Type B pancreatic cell (in vitro differentiated cells): ENCODE data around the gene PARD3. TPM values are rescaled to one million over a fixed set of nuclear protein-coding genes. Genes with fewer than 3 reads are reported as not detected.

Experiments used
- DNase-seq: peaks from one replicate; pipeline ENCODE4 v3.0.0; 2021; ENCODE audit warnings: mixed read lengths; ENCODE audit not compliant: unreplicated experiment; ENCODE audit errors: extremely low spot score
- H3K27ac Mint-ChIP-seq: 2 replicates; pipeline ENCODE4 v1.8.0; 2021; ENCODE audit warnings: mild to moderate bottlenecking, mixed read lengths
- H3K27me3 Mint-ChIP-seq: 2 replicates; pipeline ENCODE4 v1.8.0; 2021; ENCODE audit warnings: mixed read lengths
- H3K36me3 Mint-ChIP-seq: 2 replicates; pipeline ENCODE4 v1.8.0; 2021; ENCODE audit warnings: mixed read lengths
- H3K4me1 Mint-ChIP-seq: one replicate; pipeline ENCODE4 v1.8.0; 2021; ENCODE audit warnings: mixed read lengths; ENCODE audit not compliant: unreplicated experiment
- H3K4me3 Mint-ChIP-seq: 2 replicates; pipeline ENCODE4 v1.8.0; 2021; ENCODE audit warnings: mild to moderate bottlenecking, mixed read lengths
- H3K9me3 Mint-ChIP-seq: 2 replicates; pipeline ENCODE4 v1.8.0; 2021; ENCODE audit warnings: mixed read lengths
- total RNA-seq: library from RNA; stranded (reverse); gene quantifications from 2 replicates; pipeline ENCODE4 v1.2.1, GENCODE V29; 2021; ENCODE audit warnings: low replicate concordance
- TF ChIP-seq, protein P1 (sequence below): fragments of 200-600 bp; sonication (generic); conservative IDR thresholded peaks from 2 replicates; pipeline ENCODE4 v1.5.0; 2021; ENCODE audit warnings: antibody characterized with exemption, mild to moderate bottlenecking

Gene PARD3
- total RNA-seq, 1 donor from 2014 or later = 52.3 TPM

DNA sequence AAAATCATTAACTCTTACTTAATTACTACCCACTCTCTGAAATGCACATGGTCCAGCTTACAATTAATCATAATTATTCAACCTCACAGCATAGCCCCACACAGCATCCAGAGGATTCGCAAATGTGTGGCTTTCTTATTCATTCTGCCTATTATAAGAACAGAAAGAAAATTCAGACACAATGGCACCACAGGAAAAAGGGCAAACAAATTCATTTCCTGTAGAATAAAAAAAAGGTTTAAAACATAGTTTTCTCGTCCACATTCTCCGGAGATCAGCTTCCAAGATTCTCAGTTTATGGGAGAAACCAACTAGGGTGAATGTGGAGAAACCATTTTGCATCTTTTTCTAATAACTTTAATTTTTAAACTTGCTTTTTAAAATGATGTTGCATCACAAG is 201.6 kb downstream of the PARD3 start:
- Mint-ChIP-seq H3K9me3 (no peaks in the 10 kb centered on the region), H3K27ac (no peak overlapping the region), H3K27me3 (no peaks in the 10 kb centered on the region), H3K4me3 (no peak overlapping the region), H3K4me1 (peaks cover 11% of the 10 kb centered on the region), H3K36me3 (peaks cover 5% of the 10 kb centered on the region)
- no peak for DNase-seq
- TF ChIP-seq, protein P1, sequence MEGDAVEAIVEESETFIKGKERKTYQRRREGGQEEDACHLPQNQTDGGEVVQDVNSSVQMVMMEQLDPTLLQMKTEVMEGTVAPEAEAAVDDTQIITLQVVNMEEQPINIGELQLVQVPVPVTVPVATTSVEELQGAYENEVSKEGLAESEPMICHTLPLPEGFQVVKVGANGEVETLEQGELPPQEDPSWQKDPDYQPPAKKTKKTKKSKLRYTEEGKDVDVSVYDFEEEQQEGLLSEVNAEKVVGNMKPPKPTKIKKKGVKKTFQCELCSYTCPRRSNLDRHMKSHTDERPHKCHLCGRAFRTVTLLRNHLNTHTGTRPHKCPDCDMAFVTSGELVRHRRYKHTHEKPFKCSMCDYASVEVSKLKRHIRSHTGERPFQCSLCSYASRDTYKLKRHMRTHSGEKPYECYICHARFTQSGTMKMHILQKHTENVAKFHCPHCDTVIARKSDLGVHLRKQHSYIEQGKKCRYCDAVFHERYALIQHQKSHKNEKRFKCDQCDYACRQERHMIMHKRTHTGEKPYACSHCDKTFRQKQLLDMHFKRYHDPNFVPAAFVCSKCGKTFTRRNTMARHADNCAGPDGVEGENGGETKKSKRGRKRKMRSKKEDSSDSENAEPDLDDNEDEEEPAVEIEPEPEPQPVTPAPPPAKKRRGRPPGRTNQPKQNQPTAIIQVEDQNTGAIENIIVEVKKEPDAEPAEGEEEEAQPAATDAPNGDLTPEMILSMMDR = no peak

DNA sequence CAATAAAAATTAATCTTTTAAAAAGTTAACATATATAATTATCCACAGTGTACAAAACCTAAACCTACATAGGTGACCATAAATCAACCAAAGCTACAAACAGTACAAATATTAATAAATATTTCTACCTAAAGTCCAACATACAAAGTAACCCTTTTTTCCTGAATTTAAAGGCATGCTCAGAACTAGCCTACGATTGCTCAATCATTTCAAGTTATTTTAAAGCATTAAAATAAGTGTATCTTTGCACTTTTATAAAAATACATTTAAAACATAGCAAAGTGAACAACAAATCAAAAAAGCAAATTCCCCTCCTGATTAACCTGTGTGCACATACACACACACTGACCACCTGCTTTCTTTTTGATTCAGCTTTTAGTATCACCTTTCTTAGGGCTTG is 202.2 kb downstream of the PARD3 start:
- H3K27ac Mint-ChIP-seq = no peak overlapping the region
- peaks cover 5% of the 10 kb centered on the region for H3K36me3 Mint-ChIP-seq
- no peaks in the 10 kb centered on the region for H3K27me3 Mint-ChIP-seq
- H3K9me3 Mint-ChIP-seq = no peaks in the 10 kb centered on the region
- no peak overlapping the region for H3K4me3 Mint-ChIP-seq
- DNase-seq = no peak
- TF ChIP-seq, protein P1 = no peak
- H3K4me1 Mint-ChIP-seq = peaks cover 14% of the 10 kb centered on the region

DNA sequence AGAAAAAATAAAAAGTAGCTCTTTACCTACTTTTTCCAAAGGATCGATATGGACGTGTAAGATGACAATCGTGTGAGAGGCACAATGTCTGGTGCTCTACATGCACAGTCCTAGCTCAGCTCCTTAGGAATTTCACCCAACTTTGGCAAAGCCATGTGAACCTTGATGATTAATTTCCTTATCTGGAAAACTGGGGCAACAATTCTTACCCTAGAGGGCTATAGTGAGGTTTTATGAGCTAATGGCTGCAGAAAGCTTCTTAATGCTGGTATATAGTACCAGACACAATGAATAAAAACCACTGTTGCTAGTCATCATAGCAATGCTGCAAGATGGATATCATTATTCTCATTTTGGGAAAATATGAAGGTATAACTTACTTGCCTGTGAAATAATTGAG is 202.7 kb downstream of the PARD3 start:
- Mint-ChIP-seq H3K9me3 (no peaks in the 10 kb centered on the region), H3K4me3 (no peak overlapping the region), H3K27me3 (no peaks in the 10 kb centered on the region), H3K4me1 (peaks cover 16% of the 10 kb centered on the region), H3K27ac (no peak overlapping the region), H3K36me3 (peaks cover 5% of the 10 kb centered on the region)
- DNase-seq = no peak
- TF ChIP-seq, protein P1 = no peak

DNA sequence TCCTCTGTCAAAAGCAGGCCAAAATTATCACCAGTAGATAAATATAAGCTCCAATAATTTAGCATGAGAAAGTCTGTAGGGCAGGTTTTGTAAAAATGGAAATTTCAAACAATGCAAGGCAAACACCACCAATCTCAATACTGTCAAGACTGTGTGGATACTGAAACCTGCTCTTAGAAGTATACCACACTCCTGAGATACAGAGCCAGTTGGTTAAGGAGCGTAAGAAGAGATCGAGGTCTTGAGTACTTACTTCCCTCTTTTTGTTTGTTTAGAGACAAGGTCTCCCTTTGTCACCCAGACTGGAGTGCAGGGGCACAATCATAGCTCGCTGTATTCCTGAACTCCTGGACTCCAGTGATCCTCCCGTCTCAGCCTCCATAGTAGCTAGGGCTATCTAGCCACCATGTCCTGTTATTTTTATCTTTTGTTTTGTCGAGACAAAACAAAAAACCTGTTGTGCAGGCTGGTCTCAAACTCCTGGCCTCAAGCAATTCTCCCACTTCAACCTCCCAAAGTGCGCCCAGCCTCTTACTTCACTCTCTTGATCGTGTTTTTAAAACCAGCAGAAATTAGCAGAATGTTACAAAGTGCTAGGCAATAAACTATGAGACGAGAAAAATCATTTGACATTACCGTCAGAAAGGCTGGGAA is 205.7 kb downstream of the PARD3 start:
- Mint-ChIP-seq H3K4me1 (peaks cover 20% of the 10 kb centered on the region), H3K27ac (no peak overlapping the region), H3K9me3 (no peaks in the 10 kb centered on the region), H3K4me3 (no peak overlapping the region), H3K36me3 (no peaks in the 10 kb centered on the region), H3K27me3 (no peaks in the 10 kb centered on the region)
- DNase-seq = no peak
- TF ChIP-seq, protein P1 = no peak

DNA sequence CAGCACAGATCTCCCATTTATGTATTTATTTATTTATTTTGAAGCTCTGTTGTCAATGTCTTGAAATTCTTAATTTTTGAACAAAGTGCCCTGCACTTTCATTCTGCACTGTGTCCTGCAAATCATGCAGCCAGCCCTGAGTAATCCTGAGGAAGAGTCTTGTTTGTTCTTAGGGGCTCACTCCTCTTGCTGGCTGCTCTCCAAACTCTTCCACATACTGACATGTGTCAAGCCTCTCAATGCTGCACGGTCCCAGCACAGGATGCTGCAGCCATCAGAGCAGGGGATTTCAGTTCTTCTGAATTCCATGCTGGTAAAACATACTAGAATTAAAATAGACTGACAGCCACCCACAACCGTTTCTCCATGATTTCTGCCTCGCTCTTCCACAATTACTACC is 207.2 kb downstream of the PARD3 start:
- no peak for DNase-seq
- Mint-ChIP-seq H3K4me1 (peaks cover 29% of the 10 kb centered on the region), H3K36me3 (no peaks in the 10 kb centered on the region), H3K27ac (no peak overlapping the region), H3K9me3 (no peaks in the 10 kb centered on the region), H3K4me3 (no peak overlapping the region), H3K27me3 (no peaks in the 10 kb centered on the region)
- TF ChIP-seq, protein P1 = no peak
